Dermis lymphatic vessel endothelial cell (primary cell): ENCODE data around the gene SNPH. TPM values are rescaled to one million over a fixed set of nuclear protein-coding genes. Genes with fewer than 3 reads are reported as not detected.

Experiments
- total RNA-seq: library from RNA; depleted of rRNA; stranded (reverse); fragments of >200 nt; gene quantifications from 2 replicates; pipeline ENCODE4 v1.2.1, GENCODE V29; 2014

The SNPH gene
- total RNA-seq, result 0.54 and 0.86 TPM in 2 replicates

DNA sequence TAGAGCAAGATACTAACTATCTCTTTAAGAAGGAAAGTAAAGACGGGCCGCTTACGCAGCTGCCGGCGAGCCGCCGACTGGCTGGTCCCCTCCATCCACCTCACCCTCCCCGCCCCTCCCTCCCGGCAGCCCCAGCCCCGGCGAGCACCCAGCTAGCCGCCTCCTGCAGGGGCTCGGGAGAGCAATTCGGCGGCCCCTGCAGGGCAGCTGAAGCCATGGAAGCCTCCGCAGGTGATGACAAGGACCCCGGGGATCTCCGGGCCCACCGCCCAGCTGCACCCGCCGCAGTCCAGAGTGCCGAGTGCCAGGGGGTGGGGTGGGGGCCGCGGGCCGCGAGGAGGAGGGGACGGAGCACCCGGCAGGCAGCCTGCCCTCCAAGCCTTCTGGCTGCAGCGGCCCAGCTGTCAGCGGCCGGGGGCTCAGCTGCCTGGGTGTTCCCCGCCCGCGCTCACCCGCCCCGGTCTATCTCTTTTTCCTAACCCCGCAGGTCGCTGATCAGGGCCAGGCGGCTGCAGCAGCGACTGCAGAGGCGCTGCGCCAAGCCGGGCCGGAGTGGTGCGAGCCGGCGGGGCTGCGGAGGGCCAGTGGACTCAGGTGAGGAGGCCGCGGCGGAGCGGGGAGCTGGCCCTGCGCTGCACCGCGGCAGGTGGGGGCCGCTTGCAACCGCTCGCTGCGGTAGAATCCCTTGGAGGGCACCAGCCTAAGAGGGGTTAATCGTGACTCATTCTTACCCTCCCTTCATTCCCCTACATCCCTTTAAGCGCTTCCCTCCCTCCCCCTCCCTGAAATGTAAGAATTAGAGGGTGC is at the start of gene SNPH:
SNPH (plus strand) TSS at position 128 of the 807 bp plus-strand sequence. CDS start 29,946 bp downstream, outside the sequence.

GRCh38 chr20:1225783-1226654 is 40.1 kb upstream of the SNPH start, which contains the start of gene RAD21L1:
RAD21L1 (plus strand) TSS chr20:1226044; CDS start chr20:1228454, 2,410 bp downstream.

DNA sequence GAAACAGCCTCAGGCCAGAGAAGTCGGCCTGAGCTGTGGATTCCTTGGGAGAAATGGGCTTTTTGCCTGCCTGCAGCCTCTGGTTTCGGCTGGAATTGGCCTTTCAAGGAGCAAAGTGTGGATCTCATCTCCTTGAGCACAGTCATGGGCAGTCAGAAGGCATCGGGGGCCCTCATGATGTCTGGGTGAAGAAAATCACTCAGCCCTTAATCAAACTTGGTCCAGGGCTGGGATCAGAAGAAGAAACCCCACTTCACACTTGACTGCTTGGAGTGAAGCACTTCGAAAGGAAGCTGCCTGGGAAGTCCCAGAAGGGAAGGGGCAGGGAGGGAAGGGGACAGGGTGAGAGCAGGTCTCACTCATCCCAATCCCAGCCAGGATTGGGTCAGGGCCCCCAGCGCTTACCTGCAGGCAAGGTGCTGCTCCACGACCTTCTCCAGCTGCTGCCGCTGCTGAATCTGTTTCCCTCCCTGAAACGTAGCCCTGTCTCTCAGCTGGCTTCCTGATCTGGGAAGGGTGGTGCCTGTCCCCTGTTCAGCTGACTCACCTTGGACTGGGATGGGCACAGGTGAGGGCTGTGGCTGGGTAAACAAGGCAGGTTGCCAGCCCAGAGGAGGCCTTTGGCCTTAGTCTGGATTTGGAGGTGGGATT is 62.7 kb downstream of the SNPH start, which contains the start of gene SDCBP2:
SDCBP2 (minus strand) TSS at position 460 of the 651 bp plus-strand sequence. CDS start 8,723 bp downstream, outside the sequence.

Other genes starting within 250 kb of the SNPH start
- gene PSMF1, start 147.7 kb upstream of the SNPH start, total RNA-seq, result 35.3 and 40.1 TPM in 2 replicates
- 0.60 and 0.98 TPM in 2 replicates for gene TMEM74B, start 81.3 kb upstream of the SNPH start, total RNA-seq
- gene C20orf202, start 62.8 kb upstream of the SNPH start, total RNA-seq, result under 0.01 and 0.17 TPM in 2 replicates
- gene RAD21L1, start 40.2 kb upstream of the SNPH start, total RNA-seq, result not detected in 2 replicates
- 3.7 and 5.4 TPM in 2 replicates for gene SDCBP2, start 62.8 kb downstream of the SNPH start, total RNA-seq
- gene FKBP1A, start 126.8 kb downstream of the SNPH start, total RNA-seq, result 256 and 263 TPM in 2 replicates
- gene NSFL1C, start 200.6 kb downstream of the SNPH start, total RNA-seq, result 20.0 and 22.9 TPM in 2 replicates
- gene SIRPB2, start 225.1 kb downstream of the SNPH start, total RNA-seq, result 0.09 and 0.11 TPM in 2 replicates